ENCODE results near the gene VANGL2. TPM values are rescaled to one million over a fixed set of nuclear protein-coding genes. Genes with fewer than 3 reads are reported as not detected.

Gene VANGL2
- total RNA-seq, 1 experiment from 2014 or later: 0.26 TPM

- TF ChIP-seq, protein P1, sequence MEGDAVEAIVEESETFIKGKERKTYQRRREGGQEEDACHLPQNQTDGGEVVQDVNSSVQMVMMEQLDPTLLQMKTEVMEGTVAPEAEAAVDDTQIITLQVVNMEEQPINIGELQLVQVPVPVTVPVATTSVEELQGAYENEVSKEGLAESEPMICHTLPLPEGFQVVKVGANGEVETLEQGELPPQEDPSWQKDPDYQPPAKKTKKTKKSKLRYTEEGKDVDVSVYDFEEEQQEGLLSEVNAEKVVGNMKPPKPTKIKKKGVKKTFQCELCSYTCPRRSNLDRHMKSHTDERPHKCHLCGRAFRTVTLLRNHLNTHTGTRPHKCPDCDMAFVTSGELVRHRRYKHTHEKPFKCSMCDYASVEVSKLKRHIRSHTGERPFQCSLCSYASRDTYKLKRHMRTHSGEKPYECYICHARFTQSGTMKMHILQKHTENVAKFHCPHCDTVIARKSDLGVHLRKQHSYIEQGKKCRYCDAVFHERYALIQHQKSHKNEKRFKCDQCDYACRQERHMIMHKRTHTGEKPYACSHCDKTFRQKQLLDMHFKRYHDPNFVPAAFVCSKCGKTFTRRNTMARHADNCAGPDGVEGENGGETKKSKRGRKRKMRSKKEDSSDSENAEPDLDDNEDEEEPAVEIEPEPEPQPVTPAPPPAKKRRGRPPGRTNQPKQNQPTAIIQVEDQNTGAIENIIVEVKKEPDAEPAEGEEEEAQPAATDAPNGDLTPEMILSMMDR (IDR thresholded peaks at IDR 0.05; ENCODE audit: unreplicated experiment): peak; percentile 93
- H3K36me3 Mint-ChIP-seq (ENCODE audit: insufficient read depth, unreplicated experiment): no peaks in the 10 kb centered on the region
- DNase-seq (ENCODE audit: unreplicated experiment): peak; percentile 70
- POLR2A ChIA-PET: interaction anchor here (0.7 to 0.8 kb wide), 2 partner anchors 96 to 177 kb away, joined by 3 to 5 read pairs; no protein-coding TSS in a partner anchor
- H3K27ac Mint-ChIP-seq (ENCODE audit: low read depth, unreplicated experiment): no peak overlapping the region
- H3K27me3 Mint-ChIP-seq (ENCODE audit: insufficient read depth, unreplicated experiment): peaks cover 8% of the 10 kb centered on the region
- H3K4me1 Mint-ChIP-seq (ENCODE audit: insufficient read depth, unreplicated experiment): no peaks in the 10 kb centered on the region
- H3K4me3 Mint-ChIP-seq (ENCODE audit: unreplicated experiment): no peak overlapping the region
- H3K9me3 Mint-ChIP-seq (ENCODE audit: unreplicated experiment): no peaks in the 10 kb centered on the region
- no TSS peak for BruUV-seq (replicated peaks)
- CTCF ChIA-PET: interaction anchor here (0.5 to 5.3 kb wide), 38 partner anchors 10 to 893 kb away, joined by 3 to 153 read pairs (median 4); no protein-coding TSS in a partner anchor
- intact Hi-C loops (cut with micrococcal nuclease): loop anchor here (1.0 to 10.0 kb wide), 4 partner anchors 116 to 524 kb away; partner anchors contain the start of gene ITLN2
These were observed 28.3 kb downstream of the VANGL2 start for GRCh38 chr1:160428655-160429054.

GRCh38 chr1:160429125-160429561 is 28.8 kb downstream of the VANGL2 start:
- DNase-seq (ENCODE audit: unreplicated experiment): peak; percentile 16
- Mint-ChIP-seq H3K9me3 (ENCODE audit: unreplicated experiment) (no peaks in the 10 kb centered on the region), H3K4me1 (ENCODE audit: insufficient read depth, unreplicated experiment) (no peaks in the 10 kb centered on the region), H3K27me3 (ENCODE audit: insufficient read depth, unreplicated experiment) (peaks cover 13% of the 10 kb centered on the region), H3K27ac (ENCODE audit: low read depth, unreplicated experiment) (no peak overlapping the region), H3K4me3 (ENCODE audit: unreplicated experiment) (no peak overlapping the region), H3K36me3 (ENCODE audit: insufficient read depth, unreplicated experiment) (no peaks in the 10 kb centered on the region)
- no TSS peak for BruUV-seq (replicated peaks)
- CTCF ChIA-PET: interaction anchor here (0.5 to 5.3 kb wide), 27 partner anchors 8 to 760 kb away, joined by 3 to 153 read pairs (median 5); partner anchors contain the start of gene SLAMF6
- TF ChIP-seq, protein P1 (IDR thresholded peaks at IDR 0.05; ENCODE audit: unreplicated experiment): no peak
- intact Hi-C loops (cut with micrococcal nuclease): loop anchor here (5.0 to 10.0 kb wide), 2 partner anchors 246 to 523 kb away; partner anchors contain the start of gene ITLN2
- POLR2A ChIA-PET: interaction anchor here (0.7 to 0.8 kb wide), 2 partner anchors 96 to 176 kb away, joined by 3 to 5 read pairs; no protein-coding TSS in a partner anchor

GRCh38 chr1:160429702-160430535 is 29.6 kb downstream of the VANGL2 start:
- ChIA-PET CTCF (interaction anchor here (0.5 to 5.3 kb wide), 21 partner anchors 9 to 760 kb away, joined by 3 to 153 read pairs (median 4); partner anchors contain the start of gene SLAMF6), POLR2A (interaction anchor here (0.5 kb wide), 1 partner anchor 14 kb away, joined by 3 read pairs; no protein-coding TSS in a partner anchor)
- no peaks in the 10 kb centered on the region for H3K36me3 Mint-ChIP-seq (ENCODE audit: insufficient read depth, unreplicated experiment)
- DNase-seq (ENCODE audit: unreplicated experiment): no peak
- no peak overlapping the region for H3K27ac Mint-ChIP-seq (ENCODE audit: low read depth, unreplicated experiment)
- no peaks in the 10 kb centered on the region for H3K4me1 Mint-ChIP-seq (ENCODE audit: insufficient read depth, unreplicated experiment)
- H3K27me3 Mint-ChIP-seq (ENCODE audit: insufficient read depth, unreplicated experiment): peaks cover 20% of the 10 kb centered on the region
- no peak overlapping the region for H3K4me3 Mint-ChIP-seq (ENCODE audit: unreplicated experiment)
- TF ChIP-seq, protein P1 (IDR thresholded peaks at IDR 0.05; ENCODE audit: unreplicated experiment): no peak
- no TSS peak for BruUV-seq (replicated peaks)
- intact Hi-C loops (cut with micrococcal nuclease): loop anchor here (5.0 to 10.0 kb wide), 2 partner anchors 245 to 522 kb away; partner anchors contain the start of gene ITLN2
- H3K9me3 Mint-ChIP-seq (ENCODE audit: unreplicated experiment): no peaks in the 10 kb centered on the region

DNA sequence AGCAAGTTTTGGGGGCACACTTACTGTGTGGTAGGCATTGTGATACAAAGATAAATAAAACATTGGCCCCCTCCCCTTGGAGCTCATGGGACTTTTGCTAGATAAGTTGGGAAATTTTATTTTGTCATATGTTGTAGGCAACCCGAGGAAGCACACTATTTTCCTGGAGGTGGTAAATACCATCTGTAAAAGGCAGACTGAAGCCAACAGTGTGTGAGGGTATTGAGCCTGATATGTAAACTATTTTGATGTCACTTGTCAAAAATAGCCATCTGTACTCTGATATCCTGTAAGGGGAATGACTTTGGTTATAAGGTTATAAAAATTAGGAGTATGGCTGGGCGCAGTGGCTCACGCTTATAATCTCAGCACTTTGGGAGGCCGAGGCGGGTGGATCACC is 30.6 kb downstream of the VANGL2 start:
- DNase-seq (ENCODE audit: unreplicated experiment): no peak
- no peak overlapping the region for H3K27ac Mint-ChIP-seq (ENCODE audit: low read depth, unreplicated experiment)
- intact Hi-C loops (cut with micrococcal nuclease): no loop called here
- no TSS peak for BruUV-seq (replicated peaks)
- H3K9me3 Mint-ChIP-seq (ENCODE audit: unreplicated experiment): no peaks in the 10 kb centered on the region
- TF ChIP-seq, protein P1 (IDR thresholded peaks at IDR 0.05; ENCODE audit: unreplicated experiment): no peak
- H3K36me3 Mint-ChIP-seq (ENCODE audit: insufficient read depth, unreplicated experiment): no peaks in the 10 kb centered on the region
- ChIA-PET POLR2A (interaction anchor here (1.1 kb wide), 1 partner anchor 152 kb away, joined by 3 read pairs; no protein-coding TSS in a partner anchor), CTCF (interaction anchor here (0.6 to 5.3 kb wide), 10 partner anchors 10 to 560 kb away, joined by 3 to 153 read pairs (median 3); no protein-coding TSS in a partner anchor)
- peaks cover 31% of the 10 kb centered on the region for H3K27me3 Mint-ChIP-seq (ENCODE audit: insufficient read depth, unreplicated experiment)
- H3K4me3 Mint-ChIP-seq (ENCODE audit: unreplicated experiment): no peak overlapping the region
- no peaks in the 10 kb centered on the region for H3K4me1 Mint-ChIP-seq (ENCODE audit: insufficient read depth, unreplicated experiment)

Data from MCF 10A (cell line).